PC-3 (cell line): Measurements from ENCODE around the gene NTN4. TPM values are rescaled to one million over a fixed set of nuclear protein-coding genes. Genes with fewer than 3 reads are reported as not detected.

Source experiments
- ATAC-seq: fragments of 200-7000 bp; cut with Tn5 transposase; 2 replicates; pipeline ENCODE4 v1.9.1; 2020; ENCODE audit warnings: mild to moderate bottlenecking, moderate library complexity
- BruUV-seq: library from RNA; stranded (reverse); fragments of 400-500 nt; replicated peaks from 2 replicates; lab custom pipeline; 2021; lab: Mats Ljungman, UMichigan
- CTCF ChIA-PET: fragments of 300-600 bp; sonication (Branson Sonifier 250); formaldehyde crosslinking; loops from one replicate; lab custom pipeline; 2022; ENCODE audit warnings: antibody characterized with exemption; lab: Charles Lee
- POLR2A ChIA-PET: fragments of 300-600 bp; sonication (Branson Sonifier 250); formaldehyde crosslinking; loops from one replicate; lab custom pipeline; 2022; ENCODE audit warnings: antibody characterized with exemption; ENCODE audit not compliant: unreplicated experiment; lab: Charles Lee
- DNase-seq: peaks from one replicate; pipeline ENCODE4 v3.0.0-alpha.2; 2015
- H2AFZ ChIP-seq: fragments of 300-600 bp; sonication (generic); 2 replicates; pipeline ENCODE4 v1.6.0; 2016; ENCODE audit warnings: antibody characterized with exemption, low read length
- H3F3A ChIP-seq: fragments of 300-600 bp; sonication (generic); one replicate; pipeline ENCODE4 v1.6.0; 2017; ENCODE audit warnings: antibody characterized with exemption, low read length, control low read depth, mild to moderate bottlenecking; ENCODE audit not compliant: unreplicated experiment
- H3K27ac ChIP-seq: fragments of 300-600 bp; sonication (generic); 2 replicates; pipeline ENCODE4 v1.5.1; 2016; ENCODE audit warnings: mild to moderate bottlenecking, low read length
- H3K27me3 ChIP-seq: fragments of 300-600 bp; sonication (generic); 2 replicates; pipeline ENCODE4 v1.6.1; 2016; ENCODE audit warnings: low read length, mixed read lengths
- H3K36me3 ChIP-seq: fragments of 300-600 bp; sonication (generic); 2 replicates; pipeline ENCODE4 v1.6.1; 2016; ENCODE audit warnings: low read depth, mixed run types, low read length, mixed read lengths
- H3K4me1 ChIP-seq: fragments of 300-600 bp; sonication (generic); 2 replicates; pipeline ENCODE4 v1.5.1; 2016; ENCODE audit warnings: low read length; ENCODE audit not compliant: insufficient read depth
- H3K4me2 ChIP-seq: fragments of 300-600 bp; sonication (generic); 2 replicates; pipeline ENCODE4 v1.6.0; 2016; ENCODE audit warnings: low read length
- H3K4me3 ChIP-seq: fragments of 300-600 bp; sonication (generic); 2 replicates; pipeline ENCODE4 v1.5.1; 2016; ENCODE audit warnings: mild to moderate bottlenecking, low read length, mixed read lengths
- H3K79me2 ChIP-seq: fragments of 300-600 bp; sonication (generic); 2 replicates; pipeline ENCODE4 v1.6.1; 2017; ENCODE audit warnings: low read length, mixed read lengths
- H3K9ac ChIP-seq: fragments of 300-600 bp; sonication (generic); 2 replicates; pipeline ENCODE4 v1.6.0; 2016; ENCODE audit warnings: mild to moderate bottlenecking, low read length
- H3K9me2 ChIP-seq: fragments of 300-600 bp; sonication (generic); replicated peaks from 2 replicates; pipeline ENCODE4 v1.6.1; 2016; ENCODE audit warnings: mixed run types, low read length, mixed read lengths
- H3K9me3 ChIP-seq: fragments of 300-600 bp; sonication (generic); 2 replicates; pipeline ENCODE4 v1.6.1; 2016; ENCODE audit warnings: low read length, mixed read lengths
- H4K20me1 ChIP-seq: fragments of 300-600 bp; sonication (generic); 2 replicates; pipeline ENCODE4 v1.6.1; 2016; ENCODE audit warnings: low read length, mixed read lengths
- CTCF ChIP-seq: fragments of 300-600 bp; sonication (generic); conservative IDR thresholded peaks from 2 replicates; pipeline ENCODE4 v1.5.1; 2017; ENCODE audit warnings: antibody characterized with exemption, low read depth, mild to moderate bottlenecking, low read length
- EZH2 ChIP-seq: fragments of 300-600 bp; sonication (generic); IDR thresholded peaks from one replicate; pipeline ENCODE4 v1.6.1; 2017; ENCODE audit warnings: antibody characterized with exemption, mild to moderate bottlenecking, low read length; ENCODE audit not compliant: unreplicated experiment
- EZH2phosphoT487 ChIP-seq: fragments of 300-600 bp; sonication (generic); IDR thresholded peaks from 2 replicates; pipeline ENCODE4 v1.6.1; 2018; ENCODE audit warnings: mild to moderate bottlenecking, antibody characterized with exemption, low read length, borderline replicate concordance
- intact Hi-C: fragments of 100-400 bp; cut with micrococcal nuclease; formaldehyde crosslinking; loops from 2 replicates; pipeline ENCODE4 v1.9.0; 2023
- total RNA-seq: library from RNA; depleted of rRNA; stranded (reverse); fragments of >200 nt; gene quantifications from 2 replicates; pipeline ENCODE4 v1.2.3, GENCODE V29; 2014

NTN4 gene
- total RNA-seq, 1 experiment from 2014 or later = 39.6 TPM

- POLR2A ChIA-PET = no interaction called here
- no TSS peak for BruUV-seq
Measured at GRCh38 chr12:95674631-95675030, 115.9 kb downstream of the NTN4 start.

GRCh38 chr12:95674163-95674562 lies 116.4 kb downstream of the NTN4 start:
- DNase-seq (no peak), ATAC-seq (no peak)
- Histone ChIP-seq H4K20me1 (no peaks in the 10 kb centered on the region), H3F3A (no peaks in the 10 kb centered on the region), H3K9me2 (no peaks in the 10 kb centered on the region), H3K9me3 (no peaks in the 10 kb centered on the region), H2AFZ (no peak overlapping the region), H3K27me3 (no peaks in the 10 kb centered on the region), H3K4me2 (no peak overlapping the region), H3K27ac (no peak overlapping the region), H3K4me3 (no peak overlapping the region), H3K9ac (no peak overlapping the region), H3K79me2 (no peaks in the 10 kb centered on the region), H3K36me3 (peaks cover 7% of the 10 kb centered on the region; the same call in 1 of the 2 replicates), H3K4me1 (peaks cover 3% of the 10 kb centered on the region; the same call in 1 of the 2 replicates)
- intact Hi-C loops = no loop called here
- no TSS peak for BruUV-seq
- TF ChIP-seq EZH2phosphoT487 (no peak), EZH2 (no peak), CTCF (no peak)
- ChIA-PET CTCF (interaction anchor here (0.5 kb wide), 1 partner anchor 149 kb away, joined by 5 read pairs; no protein-coding TSS in a partner anchor), POLR2A (no interaction called here)

More at GRCh38 chr12:95674631-95675030, 115.9 kb downstream of the NTN4 start:
- ATAC-seq = no peak
- no peaks in the 10 kb centered on the region for H3F3A ChIP-seq
- no peak overlapping the region for H2AFZ ChIP-seq
- H3K27me3 ChIP-seq = no peaks in the 10 kb centered on the region
- H3K4me1 ChIP-seq = peaks cover 3% of the 10 kb centered on the region; the same call in 1 of the 2 replicates
- TF ChIP-seq CTCF (no peak), EZH2phosphoT487 (no peak), EZH2 (no peak)
- H4K20me1 ChIP-seq = no peaks in the 10 kb centered on the region
- H3K79me2 ChIP-seq = no peaks in the 10 kb centered on the region
- H3K9me2 ChIP-seq = no peaks in the 10 kb centered on the region
- no peak overlapping the region for H3K9ac ChIP-seq
- H3K36me3 ChIP-seq = peaks cover 7% of the 10 kb centered on the region; the same call in 1 of the 2 replicates
- H3K9me3 ChIP-seq = no peaks in the 10 kb centered on the region
- DNase-seq = no peak
- no peak overlapping the region for H3K4me2 ChIP-seq
- intact Hi-C loops = no loop called here
- H3K4me3 ChIP-seq = no peak overlapping the region
- CTCF ChIA-PET = no interaction called here
- H3K27ac ChIP-seq = no peak overlapping the region

- no TSS peak for BruUV-seq
- Histone ChIP-seq H3K4me2 (no peak overlapping the region), H3K9ac (no peak overlapping the region), H3K27me3 (no peaks in the 10 kb centered on the region), H3K4me1 (peaks cover 3% of the 10 kb centered on the region; the same call in 1 of the 2 replicates), H3K9me3 (no peaks in the 10 kb centered on the region), H3K9me2 (no peaks in the 10 kb centered on the region), H3F3A (no peaks in the 10 kb centered on the region), H4K20me1 (no peaks in the 10 kb centered on the region), H3K4me3 (no peak overlapping the region), H3K79me2 (no peaks in the 10 kb centered on the region), H3K36me3 (peaks cover 6% of the 10 kb centered on the region; the same call in 1 of the 2 replicates), H3K27ac (no peak overlapping the region), H2AFZ (no peak overlapping the region)
- no peak for DNase-seq
- ATAC-seq = no peak
- intact Hi-C loops = no loop called here
- CTCF ChIA-PET = no interaction called here
- no peak for TF ChIP-seq CTCF
- no peak for TF ChIP-seq EZH2
- TF ChIP-seq EZH2phosphoT487 = no peak
- POLR2A ChIA-PET = no interaction called here
Measured at GRCh38 chr12:95673576-95673975, 117.0 kb downstream of the NTN4 start.
